Measurements from ENCODE around the gene FAAP100. TPM values are rescaled to one million over a fixed set of nuclear protein-coding genes. Genes with fewer than 3 reads are reported as not detected.
"Not testable (repeated sequence)": the region's sequence is repeated elsewhere in the genome, so short reads cannot be mapped to it uniquely, and the experiment has no call there.

The FAAP100 gene
- total RNA-seq, 1 donor from 2014 or later, result 76.5 TPM

DNA sequence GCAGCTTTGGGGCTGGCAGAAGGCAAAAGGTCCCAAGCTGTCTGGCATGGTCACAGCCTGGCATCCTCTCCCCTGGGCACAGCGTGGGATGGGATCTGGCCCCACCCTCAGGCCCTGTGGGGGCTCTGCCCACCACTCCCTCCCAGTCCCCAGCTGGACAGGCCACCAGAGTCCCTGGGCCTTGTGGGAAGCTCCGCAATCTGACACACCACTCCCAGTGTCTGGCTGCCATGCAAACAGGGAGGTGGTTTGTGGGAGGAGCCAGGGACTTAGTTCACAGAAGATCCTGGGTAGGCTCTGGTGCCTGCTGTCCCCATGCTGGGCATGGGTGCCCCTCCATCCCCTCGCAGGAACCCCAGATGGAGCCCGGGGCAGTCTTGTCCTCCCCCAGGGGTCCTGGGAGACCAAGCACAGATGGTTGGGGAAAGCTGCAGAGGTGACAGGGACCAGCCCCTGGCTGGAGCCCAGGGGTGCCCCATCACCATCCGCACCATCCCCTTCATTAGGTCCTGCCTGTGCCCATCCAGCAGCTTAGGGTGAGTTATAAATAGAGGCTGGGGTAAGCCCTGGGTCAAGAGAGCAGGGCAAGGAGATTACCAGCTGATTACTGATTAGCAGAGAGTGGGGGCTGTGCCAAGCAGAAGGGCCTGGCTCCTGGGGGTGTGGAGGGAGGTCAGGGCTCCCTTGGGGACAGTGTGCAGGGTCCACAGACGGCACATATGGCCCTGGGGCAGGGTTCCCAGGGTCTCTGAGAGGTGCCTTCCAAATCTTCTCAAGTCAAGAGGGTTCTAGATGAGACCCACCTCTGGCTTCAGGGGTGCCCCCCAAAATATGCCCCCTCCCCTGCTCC, 17.8 kb downstream of the FAAP100 start:
- H3K27me3 Mint-ChIP-seq, result peaks cover 17% of the 10 kb centered on the region
- H3K4me1 Mint-ChIP-seq, result no peaks in the 10 kb centered on the region
- DNase-seq, result no peak
- no peak overlapping the region for H3K27ac Mint-ChIP-seq
- peaks cover 4% of the 10 kb centered on the region for H3K36me3 Mint-ChIP-seq (ENCODE audit: low read depth)
- no peak overlapping the region for H3K4me3 Mint-ChIP-seq
- H3K9me3 Mint-ChIP-seq, result no peaks in the 10 kb centered on the region
- intact Hi-C loops (cut with micrococcal nuclease), result no loop called here

DNA sequence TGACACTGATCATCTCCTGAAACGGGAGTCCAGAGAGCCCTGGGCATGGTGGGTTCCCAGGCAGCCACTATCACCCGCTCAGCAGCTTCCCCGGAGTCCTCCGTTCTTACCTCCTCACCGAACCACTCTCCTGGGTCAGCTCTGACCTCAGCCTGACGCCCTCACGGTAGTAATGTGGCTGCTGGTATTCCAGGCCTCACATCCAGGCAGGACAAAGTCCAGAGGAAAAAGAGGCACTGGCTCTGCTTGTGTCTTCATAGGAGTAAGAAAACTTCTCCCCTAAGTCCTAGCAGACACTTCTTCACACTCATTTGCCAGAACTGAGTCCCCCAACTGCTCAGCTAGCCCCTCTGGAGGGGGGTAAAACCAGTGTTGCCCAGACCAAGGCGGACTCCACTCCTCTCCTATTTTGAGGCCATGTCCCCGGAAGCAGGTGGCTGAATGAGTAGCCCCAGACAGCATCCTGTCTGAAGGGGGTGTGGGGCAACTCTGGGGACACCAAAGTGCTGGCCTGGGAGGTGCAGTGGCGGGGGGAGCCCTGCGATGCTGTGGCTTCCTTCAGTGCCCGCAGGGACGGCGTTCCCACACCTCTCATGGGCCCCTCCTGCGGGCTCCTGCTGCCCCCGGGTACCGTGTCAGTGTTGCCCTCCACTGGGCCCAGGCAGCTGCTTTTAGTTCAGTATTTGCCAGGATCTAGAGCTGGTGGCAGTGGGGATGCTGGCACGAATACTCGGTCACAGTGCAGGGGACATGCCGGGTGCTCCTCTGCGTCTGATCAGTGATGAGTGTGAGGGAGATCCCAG, 18.6 kb downstream of the FAAP100 start:
- H3K36me3 Mint-ChIP-seq (ENCODE audit: low read depth), result peaks cover 3% of the 10 kb centered on the region
- H3K27ac Mint-ChIP-seq, result no peak overlapping the region
- intact Hi-C loops (cut with micrococcal nuclease), result no loop called here
- no peaks in the 10 kb centered on the region for H3K4me1 Mint-ChIP-seq
- no peak for DNase-seq
- peaks cover 17% of the 10 kb centered on the region for H3K27me3 Mint-ChIP-seq
- H3K4me3 Mint-ChIP-seq, result no peak overlapping the region
- no peaks in the 10 kb centered on the region for H3K9me3 Mint-ChIP-seq

DNA sequence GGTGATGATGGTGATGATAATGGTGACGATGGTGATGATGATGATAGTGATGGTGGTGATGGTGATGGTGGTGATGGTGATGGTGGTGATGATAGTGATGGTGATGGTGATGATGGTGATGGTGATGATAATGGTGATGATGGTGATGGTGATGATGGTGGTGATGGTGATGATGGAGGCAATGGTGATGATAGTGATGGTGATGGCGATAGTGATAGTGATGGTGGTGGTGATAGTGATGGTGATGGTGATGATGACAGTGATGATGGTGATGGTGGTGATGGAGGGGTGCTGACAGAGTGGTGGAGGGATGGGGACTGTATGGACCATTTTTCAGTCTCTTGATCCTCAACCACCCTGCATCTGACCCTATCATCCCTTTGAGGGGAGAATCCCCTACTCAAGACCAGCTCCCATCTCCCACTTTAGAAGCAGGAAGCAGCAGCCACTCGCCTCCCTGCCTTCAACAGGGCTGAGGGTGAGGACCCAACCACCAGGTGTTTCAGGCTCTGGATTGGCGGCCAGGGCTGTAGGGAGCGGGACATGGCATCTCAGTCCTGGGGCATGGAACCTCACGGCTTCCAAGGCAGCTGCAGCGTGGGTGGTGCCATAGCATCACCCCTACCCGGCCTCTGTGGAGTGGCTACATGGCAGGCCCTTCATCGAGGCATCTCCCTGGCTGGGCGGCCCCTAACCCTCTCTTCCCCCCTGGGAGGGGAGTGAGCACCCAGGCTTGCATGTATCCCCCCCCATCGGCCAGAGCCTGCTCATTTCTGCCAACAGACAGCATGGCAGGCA, 19.5 kb downstream of the FAAP100 start:
- intact Hi-C loops (cut with micrococcal nuclease), result no loop called here
- DNase-seq, result no peak
- Mint-ChIP-seq H3K4me3 (no peak overlapping the region), H3K27me3 (peaks cover 13% of the 10 kb centered on the region), H3K36me3 (ENCODE audit: low read depth) (no peaks in the 10 kb centered on the region), H3K9me3 (no peaks in the 10 kb centered on the region), H3K4me1 (no peaks in the 10 kb centered on the region), H3K27ac (no peak overlapping the region)

DNA sequence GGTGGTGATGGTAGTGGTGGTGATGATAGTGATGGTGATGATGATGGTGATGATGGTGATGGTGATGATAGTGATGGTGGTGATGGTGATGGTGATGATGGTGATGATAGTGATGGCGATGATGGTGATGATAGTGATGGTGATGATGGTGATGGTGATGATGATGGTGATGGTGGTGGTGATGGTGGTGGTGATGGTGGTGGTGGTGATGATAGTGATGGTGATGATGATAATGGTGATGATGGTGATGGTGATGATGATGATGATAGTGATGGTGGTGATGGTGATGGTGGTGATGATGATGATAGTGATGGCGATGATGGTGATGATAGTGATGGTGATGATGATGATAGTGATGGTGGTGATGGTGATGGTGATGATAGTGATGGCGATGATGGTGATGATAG, 20.2 kb downstream of the FAAP100 start:
- H3K4me3 Mint-ChIP-seq; intact Hi-C loops (cut with micrococcal nuclease); H3K27ac Mint-ChIP-seq; H3K4me1 Mint-ChIP-seq; H3K36me3 Mint-ChIP-seq (ENCODE audit: low read depth); H3K9me3 Mint-ChIP-seq; DNase-seq: not testable (repeated sequence)
- H3K27me3 Mint-ChIP-seq, result peaks cover 12% of the 10 kb centered on the region

DNA sequence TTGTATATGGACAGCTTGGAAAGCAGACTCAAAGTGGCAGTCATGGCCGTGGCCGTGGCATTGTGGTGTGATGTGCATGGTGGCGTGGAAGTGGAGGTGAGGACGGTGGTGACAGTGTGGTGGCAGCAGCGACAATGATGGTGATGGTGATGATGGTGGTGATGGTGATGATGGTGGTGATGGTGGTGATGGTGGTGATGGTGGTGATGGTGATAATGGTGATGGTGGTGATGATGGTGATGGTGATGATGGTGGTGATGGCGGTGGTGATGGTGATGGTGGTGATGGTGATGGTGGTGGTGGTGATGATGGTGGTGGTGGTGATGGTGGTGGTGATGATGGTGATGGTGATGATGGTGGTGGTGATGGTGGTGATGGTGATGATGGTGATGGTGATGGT, 21.1 kb downstream of the FAAP100 start:
- DNase-seq; intact Hi-C loops (cut with micrococcal nuclease); H3K36me3 Mint-ChIP-seq (ENCODE audit: low read depth); H3K4me1 Mint-ChIP-seq; H3K4me3 Mint-ChIP-seq; H3K27me3 Mint-ChIP-seq; H3K9me3 Mint-ChIP-seq; H3K27ac Mint-ChIP-seq: not testable (repeated sequence)

DNA sequence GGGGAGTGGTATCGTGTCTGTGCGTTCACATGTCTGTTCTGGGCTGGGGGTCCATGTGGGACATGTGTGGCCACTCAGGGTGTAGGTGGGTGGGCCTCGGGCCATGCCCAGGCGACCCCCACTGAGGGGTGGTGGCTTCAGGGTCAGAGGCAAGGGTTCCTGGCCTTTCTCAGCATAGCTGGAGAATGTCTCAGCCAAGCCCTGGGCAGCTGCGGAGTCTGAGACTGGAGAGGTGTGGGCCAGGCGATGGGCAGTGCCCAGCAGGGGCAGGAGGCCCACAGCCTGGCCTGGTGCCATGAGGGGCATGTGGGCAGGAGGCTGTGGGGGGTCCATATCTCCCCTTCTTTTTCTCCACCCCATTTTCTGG, 22.7 kb downstream of the FAAP100 start:
- H3K36me3 Mint-ChIP-seq (ENCODE audit: low read depth), result no peaks in the 10 kb centered on the region
- intact Hi-C loops (cut with micrococcal nuclease), result no loop called here
- no peaks in the 10 kb centered on the region for H3K9me3 Mint-ChIP-seq
- no peak for DNase-seq
- H3K4me3 Mint-ChIP-seq, result no peak overlapping the region
- H3K27me3 Mint-ChIP-seq, result no peaks in the 10 kb centered on the region
- H3K27ac Mint-ChIP-seq, result no peak overlapping the region
- H3K4me1 Mint-ChIP-seq, result no peaks in the 10 kb centered on the region

DNA sequence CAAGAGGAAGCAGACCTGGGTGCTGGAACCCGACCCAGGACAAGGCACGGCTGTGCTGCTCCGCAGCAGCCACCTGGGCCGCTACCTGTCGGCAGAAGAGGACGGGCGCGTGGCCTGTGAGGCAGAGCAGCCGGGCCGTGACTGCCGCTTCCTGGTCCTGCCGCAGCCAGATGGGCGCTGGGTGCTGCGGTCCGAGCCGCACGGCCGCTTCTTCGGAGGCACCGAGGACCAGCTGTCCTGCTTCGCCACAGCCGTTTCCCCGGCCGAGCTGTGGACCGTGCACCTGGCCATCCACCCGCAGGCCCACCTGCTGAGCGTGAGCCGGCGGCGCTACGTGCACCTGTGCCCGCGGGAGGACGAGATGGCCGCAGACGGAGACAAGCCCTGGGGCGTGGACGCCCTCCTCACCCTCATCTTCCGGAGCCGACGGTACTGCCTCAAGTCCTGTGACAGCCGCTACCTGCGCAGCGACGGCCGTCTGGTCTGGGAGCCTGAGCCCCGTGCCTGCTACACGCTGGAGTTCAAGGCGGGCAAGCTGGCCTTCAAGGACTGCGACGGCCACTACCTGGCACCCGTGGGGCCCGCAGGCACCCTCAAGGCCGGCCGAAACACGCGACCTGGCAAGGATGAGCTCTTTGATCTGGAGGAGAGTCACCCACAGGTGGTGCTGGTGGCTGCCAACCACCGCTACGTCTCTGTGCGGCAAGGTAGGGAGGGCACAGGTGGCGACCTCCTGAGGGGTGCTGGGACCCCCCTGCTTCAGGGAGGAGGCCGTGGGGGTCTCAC, 23.3 kb downstream of the FAAP100 start:
- Mint-ChIP-seq H3K27ac (no peak overlapping the region), H3K27me3 (no peaks in the 10 kb centered on the region), H3K4me1 (no peaks in the 10 kb centered on the region), H3K4me3 (no peak overlapping the region), H3K36me3 (ENCODE audit: low read depth) (no peaks in the 10 kb centered on the region), H3K9me3 (no peaks in the 10 kb centered on the region)
- no peak for DNase-seq
- intact Hi-C loops (cut with micrococcal nuclease), result no loop called here

DNA sequence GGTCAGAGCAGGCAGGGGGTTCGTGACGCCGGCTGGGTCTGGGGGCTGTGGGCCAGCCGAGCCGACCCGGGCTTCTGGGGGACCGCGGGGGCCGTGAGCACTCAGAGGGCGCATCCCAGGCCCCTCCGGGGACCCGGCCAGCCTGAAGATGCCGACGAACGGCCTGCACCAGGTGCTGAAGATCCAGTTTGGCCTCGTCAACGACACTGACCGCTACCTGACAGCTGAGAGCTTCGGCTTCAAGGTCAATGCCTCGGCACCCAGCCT, 23.8 kb downstream of the FAAP100 start:
- H3K27me3 Mint-ChIP-seq, result no peaks in the 10 kb centered on the region
- no peak overlapping the region for H3K27ac Mint-ChIP-seq
- H3K9me3 Mint-ChIP-seq, result no peaks in the 10 kb centered on the region
- H3K4me3 Mint-ChIP-seq, result no peak overlapping the region
- no peaks in the 10 kb centered on the region for H3K36me3 Mint-ChIP-seq (ENCODE audit: low read depth)
- no peak for DNase-seq
- intact Hi-C loops (cut with micrococcal nuclease), result no loop called here
- no peaks in the 10 kb centered on the region for H3K4me1 Mint-ChIP-seq

DNA sequence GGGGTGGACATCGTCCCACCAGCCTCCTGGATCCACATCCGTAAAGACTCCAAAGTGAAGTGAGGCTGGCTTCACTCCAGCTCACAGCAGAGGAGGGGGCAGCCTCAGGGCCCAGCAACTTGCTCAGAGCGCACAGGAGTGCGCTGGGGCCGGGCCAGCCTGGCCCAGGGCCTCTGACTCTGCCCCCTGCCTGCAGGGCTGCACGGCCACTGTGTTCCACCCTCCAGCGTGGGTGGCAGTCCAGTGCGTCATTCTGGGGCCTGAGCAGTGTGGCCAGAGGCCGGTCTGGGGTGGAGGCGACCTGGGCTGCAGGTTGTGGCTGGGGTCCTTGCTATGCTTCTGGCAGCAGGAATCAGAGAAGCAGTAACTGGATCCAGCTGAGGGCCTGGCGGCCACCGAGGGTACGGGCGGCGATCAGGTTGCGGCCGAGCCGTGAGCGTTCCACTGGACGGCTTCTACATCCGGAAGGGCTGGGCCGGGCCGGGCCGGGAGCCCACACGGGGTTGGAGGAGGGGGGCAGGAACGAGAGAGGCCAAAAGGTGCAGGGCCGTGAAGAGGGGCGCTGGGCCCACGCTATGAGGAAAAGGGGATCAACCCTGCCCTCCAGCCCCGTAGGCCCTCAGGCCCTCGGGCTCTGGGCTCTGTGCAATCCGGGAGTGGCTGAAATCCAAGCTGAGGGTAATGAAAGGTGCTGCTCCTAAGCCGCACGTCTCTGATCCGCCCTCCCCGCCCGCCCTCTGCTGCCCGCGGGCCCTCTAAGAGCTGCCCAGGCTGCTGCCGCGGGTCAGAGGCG, 24.4 kb downstream of the FAAP100 start, which contains the start of gene FSCN2:
Gene FSCN2, plus strand, starts transcription at position 787 of the 793 bp plus-strand sequence. CDS start 155 bp downstream, outside the sequence.
- no peaks in the 10 kb centered on the region for H3K36me3 Mint-ChIP-seq (ENCODE audit: low read depth)

DNA sequence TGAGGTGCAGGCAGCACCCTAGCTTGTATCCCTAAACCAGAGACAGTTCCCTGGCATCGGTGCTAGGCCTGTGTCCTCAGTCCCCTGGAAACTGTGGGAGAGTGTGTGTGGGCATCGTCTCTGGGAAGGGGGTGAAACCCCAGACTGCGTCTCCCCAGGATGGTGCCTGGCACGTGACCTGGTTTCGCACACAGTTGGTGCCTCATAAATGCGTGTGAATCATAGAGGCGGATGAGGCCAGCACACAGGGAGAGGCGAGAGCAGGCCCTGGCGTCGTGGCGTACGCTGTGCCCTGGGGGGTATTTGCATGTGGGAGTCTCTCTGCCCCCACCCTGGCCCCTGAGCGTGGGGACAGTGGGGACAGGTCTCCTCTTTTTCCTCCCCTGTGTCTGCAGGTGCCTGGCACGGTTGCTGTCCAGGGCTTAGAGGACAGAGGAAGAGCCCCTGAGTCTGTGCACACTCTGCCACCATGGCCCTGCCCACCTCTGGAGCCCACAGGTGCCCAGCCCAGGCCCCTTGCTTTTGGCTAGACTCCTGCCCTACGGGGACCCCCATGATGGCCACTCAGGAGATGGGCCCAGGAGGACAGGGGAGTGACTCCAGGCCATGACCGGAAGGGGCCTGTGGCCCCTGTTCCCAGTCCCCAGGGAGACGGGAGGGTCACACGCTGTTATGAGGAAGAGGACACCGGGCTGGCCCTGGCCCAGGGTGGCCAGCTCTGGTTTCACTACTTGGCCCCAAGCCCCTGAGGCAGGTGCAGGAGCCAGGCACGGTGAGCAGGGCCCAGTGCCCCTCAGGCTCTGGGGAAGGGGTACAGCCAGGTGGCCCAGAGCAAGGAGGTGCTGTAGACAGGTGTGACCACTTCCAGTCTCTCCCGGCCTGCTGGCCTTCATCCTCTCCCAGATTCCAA, 25.2 kb downstream of the FAAP100 start:
- no peak overlapping the region for H3K27ac Mint-ChIP-seq
- DNase-seq, result no peak
- no peaks in the 10 kb centered on the region for H3K4me1 Mint-ChIP-seq
- H3K36me3 Mint-ChIP-seq (ENCODE audit: low read depth), result no peaks in the 10 kb centered on the region
- H3K9me3 Mint-ChIP-seq, result no peaks in the 10 kb centered on the region
- peaks cover 4% of the 10 kb centered on the region for H3K27me3 Mint-ChIP-seq
- intact Hi-C loops (cut with micrococcal nuclease), result no loop called here
- H3K4me3 Mint-ChIP-seq, result no peak overlapping the region

More for the DNA sequence above, 24.4 kb downstream of the FAAP100 start, which contains the start of gene FSCN2:
- Mint-ChIP-seq H3K27ac (no peak within 1 kb of the TSS), H3K4me3 (no peak within 1 kb of the TSS), H3K4me1 (no peaks in the 10 kb centered on the region), H3K27me3 (no peaks in the 10 kb centered on the region), H3K9me3 (no peaks in the 10 kb centered on the region)
- DNase-seq, result no peak
- intact Hi-C loops (cut with micrococcal nuclease), result no loop called here

DNA sequence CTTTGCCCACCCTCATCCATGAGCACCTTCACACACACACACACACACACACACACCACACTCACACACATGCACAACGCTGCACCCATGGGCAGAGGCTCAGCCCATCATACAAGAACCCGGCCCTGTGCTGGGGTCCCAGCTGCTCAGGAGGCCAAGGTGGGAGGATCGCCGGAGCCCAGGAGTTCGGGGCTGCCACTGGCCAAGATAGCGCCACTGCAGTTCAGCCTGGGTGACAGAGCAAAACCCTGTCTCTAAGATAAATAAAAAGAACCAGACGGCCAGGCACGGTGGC, 27.3 kb downstream of the FAAP100 start:
- intact Hi-C loops (cut with micrococcal nuclease), result no loop called here
- DNase-seq, result no peak
- Mint-ChIP-seq H3K9me3 (no peaks in the 10 kb centered on the region), H3K4me3 (no peak overlapping the region), H3K36me3 (ENCODE audit: low read depth) (no peaks in the 10 kb centered on the region), H3K27ac (no peak overlapping the region), H3K27me3 (peaks cover 8% of the 10 kb centered on the region), H3K4me1 (no peaks in the 10 kb centered on the region)

Measured in activated CD4-positive, alpha-beta T cell treated with anti-CD3 and anti-CD28 coated beads, Interleukin-2, amount 10 ng/mL, durations not matched to agents 24 days and 14 days (primary cell).